ENCODE results near the gene UHRF1.
A peak's percentile ranks its signal among the peaks of the same experiment; 100 is the strongest.
"Not testable (repeated sequence)": the region's sequence is repeated elsewhere in the genome, so short reads cannot be mapped to it uniquely, and the experiment has no call there.

The UHRF1 gene

GRCh38 chr19:4937060-4937459 is 27.8 kb downstream of the UHRF1 start:
- no peak for DNase-seq (ENCODE audit: low spot score)

- DNase-seq (ENCODE audit: low spot score) = not testable (repeated sequence)
These were observed 29.2 kb downstream of the UHRF1 start for GRCh38 chr19:4938461-4938860.

GRCh38 chr19:4939466-4939865 is 30.2 kb downstream of the UHRF1 start:
- peak; percentile 71 for DNase-seq (ENCODE audit: low spot score)

GRCh38 chr19:4941638-4942169 is 32.4 kb downstream of the UHRF1 start:
- not testable (repeated sequence) for DNase-seq (ENCODE audit: low spot score)

- DNase-seq (ENCODE audit: low spot score) = not testable (repeated sequence)
These were observed 41.3 kb downstream of the UHRF1 start for GRCh38 chr19:4950650-4951049.

GRCh38 chr19:4951656-4952055 is 42.4 kb downstream of the UHRF1 start:
- DNase-seq (ENCODE audit: low spot score) = no peak

GRCh38 chr19:4952945-4953344 is 43.6 kb downstream of the UHRF1 start:
- DNase-seq (ENCODE audit: low spot score) = no peak

GRCh38 chr19:4954320-4955149 is 45.2 kb downstream of the UHRF1 start:
- not testable (repeated sequence) for DNase-seq (ENCODE audit: low spot score)

GRCh38 chr19:4955274-4955673 is 46.0 kb downstream of the UHRF1 start:
- DNase-seq (ENCODE audit: low spot score) = no peak

GRCh38 chr19:4957981-4958380 is 48.7 kb downstream of the UHRF1 start:
- DNase-seq (ENCODE audit: low spot score) = no peak

GRCh38 chr19:4962085-4962619 is 52.9 kb downstream of the UHRF1 start:
- no peak for DNase-seq (ENCODE audit: low spot score)

- no peak for DNase-seq (ENCODE audit: low spot score)
These were observed 55.8 kb downstream of the UHRF1 start for GRCh38 chr19:4965061-4965460.

GRCh38 chr19:4966591-4966990 is 57.3 kb downstream of the UHRF1 start:
- no peak for DNase-seq (ENCODE audit: low spot score)

GRCh38 chr19:4967738-4968461 is 58.6 kb downstream of the UHRF1 start:
- DNase-seq (ENCODE audit: low spot score) = no peak

- peak; percentile 99 for DNase-seq (ENCODE audit: low spot score)
These were observed 59.4 kb downstream of the UHRF1 start, which contains the start of gene KDM4B for GRCh38 chr19:4968462-4969291. Gene KDM4B, plus strand, starts transcription at chr19:4969113. Its CDS starts 63,778 bp downstream, at chr19:5032891.

- DNase-seq (ENCODE audit: low spot score) = no peak
These were observed 60.0 kb downstream of the UHRF1 start for GRCh38 chr19:4969292-4969771.

GRCh38 chr19:4969772-4970531 is 60.7 kb downstream of the UHRF1 start:
- DNase-seq (ENCODE audit: low spot score) = no peak

GRCh38 chr19:4970558-4971423 is 61.5 kb downstream of the UHRF1 start:
- DNase-seq (ENCODE audit: low spot score) = peak; percentile 56

- DNase-seq (ENCODE audit: low spot score) = peak; percentile 61
These were observed 62.1 kb downstream of the UHRF1 start for GRCh38 chr19:4971424-4971793.

Data from cerebellar cortex (tissue), 1 donor.